Adrenal gland (tissue), 12 donors: Measurements from ENCODE around the gene IGF2BP2. TPM values are rescaled to one million over a fixed set of nuclear protein-coding genes. Genes with fewer than 3 reads are reported as not detected.
"Not testable (repeated sequence)": the region's sequence is repeated elsewhere in the genome, so short reads cannot be mapped to it uniquely, and the experiment has no call there.

Experiments used
- DNase-seq, 7 donors: peaks; one replicate each; pipeline ENCODE4 v3.0.0-alpha.2; 2019 to 2020
- H3K27ac ChIP-seq, 5 donors: fragments of 200-600 bp; sonication (generic) in 4 of 5; 1 replicate in 3 of 5; 2 replicates in 2 of 5; pipeline versions ENCODE4 v1.5.1 to v1.8.0; 2016 to 2020; ENCODE audit warnings: mild to moderate bottlenecking in 1 of 5
- H3K27me3 ChIP-seq: fragments of 200-600 bp; 2 replicates; pipeline ENCODE4 v1.8.0; 2021
- H3K36me3 ChIP-seq, 2 donors: fragments of 200-600 bp; replicated peaks in 1 of 2; 1 replicate in 1 of 2; 2 replicates in 1 of 2; pipeline versions ENCODE4 v1.5.1 to v1.8.0; 2018 to 2022
- H3K4me1 ChIP-seq, 2 donors: fragments of 200-600 bp; replicated peaks in 1 of 2; 1 replicate in 1 of 2; 2 replicates in 1 of 2; pipeline versions ENCODE4 v1.5.1 to v1.8.0; 2018 to 2021
- H3K4me3 ChIP-seq, 4 donors: fragments of 200-600 bp; sonication (generic) in 3 of 4; one replicate each; pipeline ENCODE4 v1.5.1; 2016 to 2018
- H3K9me3 ChIP-seq, 3 donors: fragments of 200-600 bp; sonication (generic) in 1 of 3; replicated peaks in 1 of 3; 1 replicate in 2 of 3; 2 replicates in 1 of 3; pipeline versions ENCODE4 v1.5.1 to v1.8.0; 2016 to 2021
- CTCF ChIP-seq, 6 experiments: fragments of 450-650 bp in 4 of 6; fragments of 200-600 bp in 2 of 6; sonication (generic) in 1 of 6; IDR thresholded peaks; 1 replicate in 5 of 6; 2 replicates in 1 of 6; pipeline versions ENCODE4 v1.5.1 to v1.8.0; 2016 to 2021; ENCODE audit warnings: antibody characterized with exemption in 6 of 6, mild to moderate bottlenecking in 2 of 6, moderate library complexity in 1 of 6
- POLR2A ChIP-seq, 2 donors: fragments of 450-650 bp; IDR thresholded peaks; one replicate each; pipeline ENCODE4 v1.6.1; 2017; ENCODE audit warnings: antibody characterized with exemption in 2 of 2, mild to moderate bottlenecking in 2 of 2, moderate library complexity in 1 of 2
- WGBS, 4 donors: extraction: QIAGEN DNeasy Blood & Tissue Kit in 2 of 4; methylation state at CpG; one replicate each; pipeline versions ENCODE4 v1.1.5 to v1.1.7; 2013 to 2017; 5-methylcytosine and 5-hydroxymethylcytosine counted together
- intact Hi-C, 2 donors: fragments of 100-400 bp; cut with DNase I; formaldehyde crosslinking; loops; one replicate each; pipeline versions ENCODE4 v1.14.1 to v1.15.0; 2022 to 2023
- polyA plus RNA-seq, 3 donors: library from polyadenylated mRNA; stranded (reverse); fragments of 200-250 nt in 2 of 3; fragments of 350-450 nt in 1 of 3; fragmentation: Illumina TruSeq in 1 of 3; extraction: RNeasy Lipid Tissue Mini Kit (QIAGEN cat#74804) in 1 of 3; gene quantifications; one replicate each; pipeline ENCODE4 v1.2.3, GENCODE V29; 2013 to 2014
- total RNA-seq, 9 donors: library from RNA; depleted of rRNA in 4 of 9; stranded (reverse); fragments of >200 nt in 4 of 9; fragments of 120-200 nt in 1 of 9; fragmentation: NEBNext Ultra II Directional in 1 of 9; extraction: Animal tissue kit (Norgen Biotek cat#: 25700) in 1 of 9; gene quantifications; one replicate each; pipeline versions ENCODE4 v1.1.0 to v1.2.4, GENCODE V29; 2013 to 2023
- donor health status: healthy with polysubstance abuse.
- donor health status: Bipolar disorder and iron deficiency.
- donor health status: DM: yes; HTN: yes; CAD: no.
- donor health status: DM: no; HTN: no; CAD: no.
- donor health status: DM: no; HTN: no; CAD: no.
- donor health status: DM: yes; HTN: yes; CAD: no.

Gene IGF2BP2
- total and polyA plus RNA-seq, 12 donors, result 7.0 to 75.9 (median 17.9) TPM

GRCh38 chr3:185856652-185857051 is 31.8 kb upstream of the IGF2BP2 start:
- Histone ChIP-seq H3K4me1 (no peaks in the 10 kb centered on the region), H3K9me3 (no peaks in the 10 kb centered on the region), H3K4me3 (no peak overlapping the region), H3K27me3 (no peaks in the 10 kb centered on the region), H3K27ac (no peak overlapping the region), H3K36me3 (no peaks in the 10 kb centered on the region)
- no peak for TF ChIP-seq POLR2A (IDR thresholded peaks at IDR 0.05)
- no peak for TF ChIP-seq CTCF (IDR thresholded peaks at IDR 0.05)
- DNase-seq, result no peak
- intact Hi-C loops, result no loop called here

- H3K36me3 ChIP-seq, H3K27ac ChIP-seq, intact Hi-C loops, H3K27me3 ChIP-seq, H3K4me1 ChIP-seq, H3K9me3 ChIP-seq, DNase-seq, H3K4me3 ChIP-seq: not testable (repeated sequence)
- 79 to 96% (median 90%) methylated on average over 3 of the region's 3 CpGs for WGBS, 4 donors
Measured at GRCh38 chr3:185853771-185854170, 28.9 kb upstream of the IGF2BP2 start.

GRCh38 chr3:185852635-185853034 is 27.8 kb upstream of the IGF2BP2 start:
- H3K36me3 ChIP-seq, result no peaks in the 10 kb centered on the region
- no peaks in the 10 kb centered on the region for H3K9me3 ChIP-seq
- H3K4me3 ChIP-seq, result no peak overlapping the region
- DNase-seq, result no peak
- H3K27ac ChIP-seq, result no peak overlapping the region
- no peaks in the 10 kb centered on the region for H3K4me1 ChIP-seq
- WGBS, 4 donors, result 83 to 92% (median 90%) methylated on average over 4 of the region's 4 CpGs
- H3K27me3 ChIP-seq, result no peaks in the 10 kb centered on the region
- intact Hi-C loops, result no loop called here
- TF ChIP-seq CTCF (IDR thresholded peaks at IDR 0.05), result no peak

GRCh38 chr3:185851959-185852358 is 27.1 kb upstream of the IGF2BP2 start:
- intact Hi-C loops, result no loop called here
- Histone ChIP-seq H3K4me1 (no peaks in the 10 kb centered on the region), H3K36me3 (no peaks in the 10 kb centered on the region), H3K4me3 (no peak overlapping the region), H3K27me3 (no peaks in the 10 kb centered on the region), H3K9me3 (no peaks in the 10 kb centered on the region), H3K27ac (no peak overlapping the region)
- no peak for DNase-seq
- WGBS, 4 donors, result 78 to 95% (median 82%) methylated on average over 1 of the region's 1 CpG
- TF ChIP-seq CTCF (IDR thresholded peaks at IDR 0.05), result no peak
- TF ChIP-seq POLR2A (IDR thresholded peaks at IDR 0.05), result no peak

- H3K4me1 ChIP-seq, result no peaks in the 10 kb centered on the region
- H3K9me3 ChIP-seq, result no peaks in the 10 kb centered on the region
- no peaks in the 10 kb centered on the region for H3K27me3 ChIP-seq
- no peak overlapping the region for H3K27ac ChIP-seq
- TF ChIP-seq POLR2A (IDR thresholded peaks at IDR 0.05) (no peak), CTCF (IDR thresholded peaks at IDR 0.05) (no peak)
- no peak overlapping the region for H3K4me3 ChIP-seq
- no peak for DNase-seq
- H3K36me3 ChIP-seq, result no peaks in the 10 kb centered on the region
- intact Hi-C loops, result no loop called here
- WGBS, 4 donors, result 87 to 92% (median 88%) methylated on average over 3 of the region's 3 CpGs
Measured at GRCh38 chr3:185851046-185851445, 26.2 kb upstream of the IGF2BP2 start.
